ENCODE results near the gene FOSL2.

Gene FOSL2

GRCh38 chr2:28392297-28393113 is at the start of gene FOSL2:
Gene FOSL2, plus strand, starts transcription at chr2:28392858. Its CDS starts 863 bp downstream, at chr2:28393721.
- peak; percentile 91 for DNase-seq

DNA sequence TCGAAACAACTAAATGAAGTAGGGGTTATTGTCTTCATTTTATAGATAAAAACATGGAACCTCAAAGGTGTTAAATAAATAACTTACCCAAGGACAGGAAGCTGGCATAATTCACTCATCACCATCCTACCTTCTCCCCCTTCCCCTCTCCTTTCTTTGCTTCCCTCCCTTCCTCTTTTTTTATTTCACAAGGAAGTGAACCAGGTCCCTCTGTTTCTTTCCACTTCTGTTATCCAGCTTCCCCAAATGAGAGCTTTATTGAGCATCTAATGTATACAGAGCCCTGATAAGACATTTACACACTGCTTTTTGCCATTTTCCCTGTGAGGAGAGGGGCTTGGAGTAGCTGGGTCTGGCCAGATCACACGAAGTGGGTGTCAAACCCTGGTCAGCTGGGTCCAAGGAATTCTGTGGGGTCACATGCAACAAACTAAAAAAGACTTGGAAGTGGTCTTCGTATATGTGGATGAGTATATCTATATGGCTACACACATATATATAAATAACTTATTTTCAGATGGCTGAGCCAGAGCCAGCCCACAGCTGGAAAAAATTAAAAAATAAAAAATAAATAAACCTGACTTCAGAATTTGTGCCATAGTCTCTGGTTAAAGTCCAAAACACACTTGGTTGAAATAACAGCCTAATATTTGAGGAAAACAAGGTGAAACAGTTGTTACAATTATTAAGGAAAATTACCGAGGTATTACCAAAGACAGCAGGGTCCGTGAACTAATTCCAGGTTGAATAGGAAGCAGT is 49.3 kb upstream of the FOSL2 start:
- DNase-seq: no peak

DNA sequence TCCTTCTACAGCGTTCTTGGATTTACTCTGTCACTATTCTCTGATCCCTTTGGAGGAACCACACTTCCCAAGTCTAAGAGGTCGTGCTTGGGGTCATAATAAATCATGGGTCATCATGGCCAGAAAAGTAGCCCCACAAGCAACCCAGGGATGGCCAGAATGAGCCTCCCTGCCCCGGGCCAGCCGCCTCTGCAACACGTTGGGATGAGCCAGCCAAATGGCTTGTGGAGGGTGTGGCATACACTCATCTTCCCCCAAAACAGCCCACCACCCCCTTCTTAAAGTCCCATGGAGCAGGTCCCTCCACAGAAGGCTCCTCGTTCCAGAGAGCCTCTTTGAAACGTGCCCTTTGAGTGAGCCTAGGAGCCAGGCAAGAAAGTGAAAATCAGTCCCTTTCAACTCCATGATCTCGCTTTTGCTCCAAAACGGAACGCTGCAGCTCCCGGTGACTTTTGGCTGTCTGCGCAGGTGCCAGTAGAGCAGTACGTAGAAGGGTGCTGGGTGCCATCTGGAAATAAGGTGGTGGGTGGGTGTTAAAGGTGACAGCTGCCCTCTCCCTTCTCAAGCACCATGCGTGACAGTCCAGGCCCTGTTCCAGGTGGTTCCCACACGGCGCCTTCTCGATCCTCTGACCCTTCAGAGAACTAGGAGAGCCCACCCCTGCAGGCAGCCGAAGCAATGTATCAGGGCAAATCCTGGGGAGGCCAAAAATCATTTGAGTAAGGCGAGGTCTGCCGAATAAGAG is 48.5 kb upstream of the FOSL2 start:
- DNase-seq: no peak

- DNase-seq: no peak
These were observed 47.8 kb upstream of the FOSL2 start for GRCh38 chr2:28344756-28345373.

DNA sequence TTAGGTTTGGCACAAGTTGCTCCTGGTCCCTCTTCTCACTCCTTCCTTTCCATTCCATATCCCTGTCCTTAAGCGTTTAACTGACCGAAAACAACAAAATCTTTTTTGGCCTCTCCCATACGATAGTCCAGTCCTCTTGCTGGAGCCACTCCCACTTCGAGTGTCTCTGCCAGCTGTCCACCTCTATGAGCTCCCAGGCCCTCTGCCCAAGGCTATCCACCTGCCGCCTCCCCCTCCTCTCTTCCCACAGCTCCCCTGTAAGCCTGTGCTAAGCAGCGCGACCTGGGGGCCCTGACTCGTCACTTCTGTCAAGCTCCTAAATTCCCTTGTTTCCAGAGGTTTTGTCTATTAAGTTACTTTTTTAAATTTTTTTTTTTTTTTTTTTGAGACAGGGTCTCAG is 47.0 kb upstream of the FOSL2 start:
- no peak for DNase-seq

- DNase-seq: no peak
These were observed 46.1 kb upstream of the FOSL2 start for GRCh38 chr2:28346587-28346986.

DNA sequence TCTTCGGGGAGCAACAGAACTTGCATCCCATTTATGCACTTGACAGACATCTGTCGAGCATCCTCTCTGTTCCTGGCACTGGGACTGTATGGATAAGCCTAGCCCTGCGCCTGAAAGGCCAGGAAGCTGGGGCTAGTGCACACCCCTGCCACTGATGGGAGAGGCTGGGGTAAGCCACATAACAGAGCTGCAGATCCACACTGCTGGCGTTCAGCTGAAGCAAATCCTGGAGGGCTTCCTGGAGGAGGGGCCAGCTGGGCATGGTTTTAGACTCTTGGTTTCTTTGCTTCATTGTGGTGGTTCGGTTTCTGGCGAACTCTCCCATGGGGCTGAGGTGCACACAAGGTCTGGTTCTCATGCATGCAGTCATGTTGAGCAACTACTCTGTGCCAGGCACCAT is 45.5 kb upstream of the FOSL2 start:
- DNase-seq: no peak

GRCh38 chr2:28347596-28347995 is 45.1 kb upstream of the FOSL2 start:
- DNase-seq: no peak

- DNase-seq: peak; percentile 76
These were observed 44.5 kb upstream of the FOSL2 start for GRCh38 chr2:28348149-28348567.

GRCh38 chr2:28348921-28349320 is 43.7 kb upstream of the FOSL2 start:
- DNase-seq: no peak

DNA sequence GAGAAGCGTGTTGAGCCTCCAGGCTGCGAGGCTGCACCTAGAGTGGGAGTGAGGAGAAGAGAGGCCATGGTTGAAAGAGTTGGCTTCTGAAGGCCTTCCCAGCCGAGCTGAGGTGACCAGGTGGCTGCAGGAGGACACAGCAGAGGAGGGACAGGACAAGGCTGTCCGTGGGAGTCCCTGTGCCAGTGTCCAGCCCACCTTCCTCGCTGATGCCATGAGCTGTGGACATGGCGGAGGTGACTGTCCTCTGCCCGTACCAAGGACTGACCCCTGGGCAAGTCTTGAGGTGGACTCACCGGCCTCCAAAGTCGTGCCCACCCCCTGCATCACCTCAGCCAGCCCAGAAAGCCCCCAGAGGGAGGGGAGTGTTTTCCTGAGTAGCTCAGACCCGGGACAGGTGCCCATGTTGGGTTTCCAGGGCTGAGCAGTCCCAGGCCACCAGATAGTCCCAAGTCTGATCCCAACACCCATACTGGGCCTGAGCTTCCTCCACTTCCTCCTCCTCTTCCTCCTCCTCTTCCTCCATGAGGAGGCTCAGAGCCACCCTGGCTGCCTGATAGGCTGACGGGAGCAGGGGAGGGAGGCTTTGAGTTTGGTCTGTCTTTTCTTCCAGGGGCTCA is 43.0 kb upstream of the FOSL2 start:
- DNase-seq: no peak

- DNase-seq: no peak
These were observed 42.5 kb upstream of the FOSL2 start for GRCh38 chr2:28350196-28350595.

DNA sequence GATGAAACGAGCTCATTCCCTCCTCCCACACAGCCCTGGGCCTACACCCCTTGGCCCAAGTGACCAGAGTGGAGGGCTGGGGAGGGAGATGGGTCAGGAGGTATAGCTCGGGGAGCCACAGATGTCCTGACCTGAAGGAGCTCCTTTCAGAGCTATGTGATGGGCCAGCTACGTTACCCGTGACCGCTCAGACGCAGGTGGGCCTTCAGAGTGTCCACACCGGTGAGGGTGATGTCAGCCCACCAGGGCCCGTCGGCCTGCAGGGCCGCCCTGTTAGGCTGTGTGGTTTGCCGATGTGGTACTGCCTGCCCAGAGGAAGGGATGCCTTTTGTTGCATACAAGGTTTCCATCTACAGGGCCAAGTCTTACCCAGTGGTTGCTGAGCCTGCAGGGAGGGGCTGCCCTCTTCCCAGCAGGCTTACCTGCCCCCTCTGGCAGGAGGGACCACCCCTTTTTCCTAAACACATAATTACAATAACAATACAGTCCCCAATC is 41.8 kb upstream of the FOSL2 start:
- no peak for DNase-seq

- DNase-seq: no peak
These were observed 41.0 kb upstream of the FOSL2 start for GRCh38 chr2:28351621-28352020.

GRCh38 chr2:28352104-28352503 is 40.6 kb upstream of the FOSL2 start:
- no peak for DNase-seq

DNA sequence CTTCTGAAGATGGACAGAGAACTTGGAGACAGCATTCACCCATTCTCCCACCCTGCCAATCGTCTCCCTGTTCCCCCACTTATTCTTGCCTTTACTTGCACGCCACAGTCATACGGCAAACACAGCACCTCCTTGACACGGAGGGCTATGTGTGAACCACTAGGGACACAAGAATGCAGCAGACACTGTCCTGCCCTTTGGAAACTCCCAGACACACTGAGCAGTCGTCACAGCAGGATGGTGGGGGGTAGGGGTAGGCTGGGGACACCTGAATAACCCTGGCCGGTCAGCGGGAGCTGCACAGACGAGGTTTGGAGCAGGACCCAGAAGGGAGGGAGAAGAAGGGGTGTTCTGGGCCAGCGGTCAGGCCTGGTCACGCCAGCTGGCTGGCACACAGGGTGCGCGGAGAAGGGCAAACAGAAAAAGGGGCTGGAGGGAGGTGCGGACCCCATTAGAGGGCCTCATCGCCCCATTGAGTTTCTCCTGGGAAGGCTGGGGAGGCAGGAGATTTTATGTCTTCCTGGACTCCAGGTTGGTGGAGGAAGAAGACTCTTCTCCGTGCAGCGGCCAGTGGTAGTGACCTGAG is 40.0 kb upstream of the FOSL2 start:
- DNase-seq: no peak

DNA sequence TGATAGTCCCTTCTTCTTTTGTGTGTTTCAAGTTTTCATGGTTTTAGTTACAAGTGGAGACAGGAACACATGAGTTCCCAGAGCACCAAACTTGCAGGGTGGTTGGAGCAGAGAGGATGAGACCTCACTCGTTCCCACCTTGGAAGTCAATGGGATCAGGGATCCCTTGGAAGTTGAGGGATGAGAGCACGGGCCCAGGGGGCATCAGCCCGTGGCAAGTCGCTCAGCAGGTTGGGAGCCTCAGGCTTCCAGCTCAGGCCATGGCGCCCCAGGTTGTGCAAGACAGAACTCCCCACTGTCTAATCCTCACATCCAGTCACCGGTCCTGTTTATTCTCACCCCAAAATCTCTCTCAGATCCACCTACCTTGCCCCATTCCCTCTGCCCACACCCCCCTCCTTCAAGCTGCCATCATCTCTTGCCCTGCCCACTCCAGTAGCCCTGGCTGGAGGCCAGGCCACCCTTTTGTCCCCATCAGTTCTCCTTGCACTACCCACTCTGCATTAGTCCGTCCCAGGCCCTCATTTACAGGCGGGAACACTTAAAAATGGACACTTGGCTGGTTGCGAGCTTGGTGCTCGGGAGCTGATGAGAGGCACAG is 37.6 kb upstream of the FOSL2 start:
- DNase-seq: no peak

DNA sequence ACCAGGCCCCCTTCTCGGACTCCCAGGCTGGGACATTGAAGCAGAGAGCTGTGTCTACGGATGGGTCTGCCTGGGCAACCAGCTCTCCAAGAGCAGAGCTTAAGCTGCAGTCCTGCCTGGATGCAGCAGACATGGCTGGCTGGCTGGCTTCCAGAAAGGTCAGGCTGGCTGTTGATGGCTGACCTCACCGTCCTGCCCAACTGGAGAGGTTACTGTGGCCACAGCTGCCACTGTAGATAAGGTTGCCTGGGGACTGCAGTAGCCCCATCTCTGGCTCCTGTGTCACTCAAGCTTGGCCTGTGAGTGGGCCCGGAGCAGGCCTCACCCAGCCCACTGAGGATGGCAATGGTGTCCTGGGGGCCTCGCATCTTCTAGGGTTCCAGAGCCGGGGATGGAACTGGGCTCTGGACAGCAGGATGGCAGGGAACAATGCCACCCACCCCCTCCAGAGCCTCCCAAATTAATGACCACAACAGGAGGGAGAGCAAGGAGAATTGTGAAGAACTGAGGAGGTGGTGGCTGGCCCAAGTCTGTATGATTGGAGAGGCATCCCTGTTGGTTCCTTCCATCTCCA is 37.0 kb upstream of the FOSL2 start:
- no peak for DNase-seq

DNA sequence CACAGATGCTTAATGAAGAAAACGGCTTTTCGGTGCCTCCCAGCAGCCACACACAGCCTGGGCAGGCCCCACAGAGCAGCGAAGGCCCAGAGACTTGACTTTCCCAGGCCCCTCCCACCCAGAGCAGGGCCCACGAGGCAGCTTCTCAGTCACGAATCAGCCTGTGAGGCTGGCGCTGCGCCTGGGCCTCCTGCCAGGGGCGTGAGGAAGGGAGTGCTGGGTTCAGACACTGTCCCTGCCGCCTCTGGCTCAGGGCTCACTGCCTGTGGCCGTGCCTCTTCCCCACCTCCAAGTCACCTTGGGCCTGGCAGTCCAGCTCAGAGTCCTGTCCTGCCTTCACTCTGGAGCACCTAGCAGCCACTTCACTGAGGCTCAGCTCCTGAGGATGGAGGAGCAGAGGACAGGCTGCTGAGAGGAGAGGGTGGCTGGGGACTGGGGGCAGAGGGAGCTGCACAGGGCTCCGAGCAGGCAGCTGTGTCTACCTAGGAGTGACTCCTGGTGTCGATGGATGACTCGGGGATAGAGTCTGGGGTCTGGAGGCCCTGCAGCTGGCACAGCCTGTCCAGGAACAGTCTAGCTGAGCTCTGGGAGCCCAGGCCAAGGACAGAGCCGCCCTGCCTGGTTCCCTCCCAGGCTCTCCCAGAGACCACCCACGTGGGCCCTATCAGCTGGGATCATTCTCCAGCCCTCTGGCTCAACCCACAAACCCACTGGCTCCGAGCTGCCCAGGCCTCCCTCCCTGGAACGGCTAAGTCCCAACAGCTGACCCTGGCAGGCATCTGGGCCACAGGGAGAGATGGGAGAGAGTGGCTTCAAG is 36.4 kb upstream of the FOSL2 start:
- peak; percentile 56 for DNase-seq

DNA sequence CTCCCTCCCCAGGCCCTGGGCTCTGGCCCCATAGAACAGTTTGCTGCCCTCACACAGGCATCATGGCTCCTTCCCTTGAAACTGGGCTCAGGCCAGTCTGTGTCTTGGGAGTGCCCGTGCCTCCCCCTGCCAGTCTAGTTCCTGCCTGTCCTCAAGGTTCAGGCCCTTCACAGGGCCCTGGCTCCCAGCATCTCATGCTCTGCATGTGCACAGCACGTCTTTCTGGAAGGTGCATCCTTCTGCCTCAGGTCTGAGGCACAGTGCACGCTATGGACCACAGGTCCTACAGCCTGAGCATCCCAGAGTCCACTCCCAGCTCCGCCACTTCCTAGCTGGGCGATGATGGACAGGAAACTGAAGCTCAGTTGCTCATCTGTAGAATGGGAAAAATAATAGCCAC is 35.6 kb upstream of the FOSL2 start:
- DNase-seq: no peak
